HEK293 (cell line): ENCODE data around the gene PALM3.
A peak's percentile ranks its signal among the peaks of the same experiment; 100 is the strongest.

Experiments used
- CTCF ChIA-PET: fragments of 350-600 bp; formaldehyde crosslinking; extraction: SDS; loops from one replicate; lab custom pipeline; 2021; ENCODE audit warnings: antibody characterized with exemption; lab: Yijun Ruan, JAX
- POLR2A ChIA-PET: fragments of 300-600 bp; formaldehyde crosslinking; extraction: SDS; loops from one replicate; lab custom pipeline; 2020; ENCODE audit warnings: antibody characterized with exemption, inconsistent platforms; lab: Yijun Ruan, JAX
- H3K27ac ChIP-seq: fragments of 200-500 bp; sonication (Bioruptor generic); 2 replicates; pipeline ENCODE4 v1.5.1; 2014; ENCODE audit warnings: low read depth, low read length, control low read depth, inconsistent platforms; ENCODE audit errors: extremely low read depth
- H3K36me3 ChIP-seq, 2 experiments: fragments of 200-500 bp in 1 of 2; sonication (Bioruptor generic) in 1 of 2; 1 replicate in 1 of 2; 2 replicates in 1 of 2; pipeline ENCODE4 v1.5.1; 2014 to 2017; ENCODE audit warnings: inconsistent platforms in 2 of 2, low read length in 2 of 2; ENCODE audit not compliant: control insufficient read depth in 2 of 2, insufficient read depth in 1 of 2
- H3K4me1 ChIP-seq: fragments of 200-500 bp; sonication (Bioruptor generic); 2 replicates; pipeline ENCODE4 v1.5.1; 2014; ENCODE audit warnings: mild to moderate bottlenecking, low read length, inconsistent platforms; ENCODE audit not compliant: control insufficient read depth, insufficient read depth
- H3K4me3 ChIP-seq: 2 replicates; pipeline ENCODE4 v1.5.1; 2011; ENCODE audit warnings: low read depth, mild to moderate bottlenecking, control low read depth, low read length, moderate library complexity
- H3K9me3 ChIP-seq: fragments of 200-500 bp; sonication (Bioruptor generic); 2 replicates; pipeline ENCODE4 v1.5.1; 2014; ENCODE audit warnings: low read depth, low read length, inconsistent platforms; ENCODE audit not compliant: control insufficient read depth, insufficient read depth
- HOXA7 ChIP-seq: sonication (generic); formaldehyde crosslinking; IDR thresholded peaks from 2 replicates; pipeline ENCODE4 v1.8.1; 2022; ENCODE audit warnings: missing genetic modification reagents, borderline replicate concordance
- KLF1 ChIP-seq: fragments of 450-650 bp; formaldehyde crosslinking; IDR thresholded peaks from 2 replicates; pipeline ENCODE4 v1.5.1; 2016; ENCODE audit warnings: missing biosample characterization, missing genetic modification characterization
- MEIS1 ChIP-seq: sonication (generic); formaldehyde crosslinking; IDR thresholded peaks from 2 replicates; pipeline ENCODE4 v1.8.1; 2022; ENCODE audit warnings: missing genetic modification reagents, mild to moderate bottlenecking, borderline replicate concordance
- SCRT2 ChIP-seq: fragments of 450-650 bp; formaldehyde crosslinking; IDR thresholded peaks from 2 replicates; pipeline ENCODE4 v1.5.1; 2016; ENCODE audit warnings: missing biosample characterization, missing genetic modification characterization
- ZBTB26 ChIP-seq: fragments of 450-650 bp; formaldehyde crosslinking; optimal IDR thresholded peaks from 2 replicates; pipeline ENCODE3; 2016; ENCODE audit warnings: missing biosample characterization, mild to moderate bottlenecking, missing genetic modification characterization
- ZIC2 ChIP-seq: fragments of 450-650 bp; formaldehyde crosslinking; IDR thresholded peaks from 2 replicates; pipeline ENCODE4 v1.5.1; 2016; ENCODE audit warnings: missing biosample characterization, missing genetic modification characterization
- ZNF132 ChIP-seq: fragments of 450-650 bp; formaldehyde crosslinking; IDR thresholded peaks from 2 replicates; pipeline ENCODE4 v1.5.1; 2017; ENCODE audit warnings: missing biosample characterization, missing genetic modification characterization, borderline replicate concordance
- ZNF155 ChIP-seq: fragments of 450-650 bp; formaldehyde crosslinking; IDR thresholded peaks from 2 replicates; pipeline ENCODE4 v1.5.1; 2016; ENCODE audit warnings: missing biosample characterization, missing genetic modification characterization
- ZNF18 ChIP-seq: fragments of 450-650 bp; formaldehyde crosslinking; IDR thresholded peaks from 2 replicates; pipeline ENCODE4 v1.5.1; 2016; ENCODE audit warnings: missing biosample characterization, missing genetic modification characterization
- ZNF221 ChIP-seq: fragments of 450-650 bp; formaldehyde crosslinking; IDR thresholded peaks from 2 replicates; pipeline ENCODE4 v1.5.1; 2017; ENCODE audit warnings: missing biosample characterization, missing genetic modification characterization, borderline replicate concordance
- ZNF37A ChIP-seq: fragments of 450-650 bp; IDR thresholded peaks from 2 replicates; pipeline ENCODE4 v1.5.1; 2018; ENCODE audit warnings: missing biosample characterization, missing genetic modification characterization
- ZNF610 ChIP-seq: fragments of 450-650 bp; formaldehyde crosslinking; IDR thresholded peaks from 2 replicates; pipeline ENCODE4 v1.5.1; 2016; ENCODE audit warnings: missing biosample characterization, missing genetic modification characterization, borderline replicate concordance
- ZNF670 ChIP-seq: fragments of 450-650 bp; formaldehyde crosslinking; IDR thresholded peaks from 2 replicates; pipeline ENCODE4 v1.5.1; 2016; ENCODE audit warnings: missing biosample characterization, missing genetic modification characterization, low read depth
- ZNF776 ChIP-seq: fragments of 450-650 bp; formaldehyde crosslinking; IDR thresholded peaks from 2 replicates; pipeline ENCODE4 v1.5.0; 2017; ENCODE audit warnings: missing biosample characterization, missing genetic modification characterization, borderline replicate concordance
- ZNF791 ChIP-seq: fragments of 450-650 bp; formaldehyde crosslinking; IDR thresholded peaks from 2 replicates; pipeline ENCODE4 v1.5.1; 2016; ENCODE audit warnings: missing biosample characterization, missing genetic modification characterization
- ZSCAN16 ChIP-seq: fragments of 450-650 bp; formaldehyde crosslinking; IDR thresholded peaks from 2 replicates; pipeline ENCODE4 v1.5.1; 2016; ENCODE audit warnings: missing biosample characterization, missing genetic modification characterization
- TF ChIP-seq, protein P1 (sequence below): fragments of 450-650 bp; formaldehyde crosslinking; IDR thresholded peaks from 2 replicates; pipeline ENCODE4 v1.5.1; 2016; ENCODE audit warnings: missing biosample characterization, missing genetic modification characterization, borderline replicate concordance
- TF ChIP-seq, protein P2 (sequence below): fragments of 450-650 bp; formaldehyde crosslinking; IDR thresholded peaks from 2 replicates; pipeline ENCODE4 v1.5.1; 2016; ENCODE audit warnings: missing biosample characterization, missing genetic modification characterization
- TF ChIP-seq, protein P3 (sequence below): fragments of 450-650 bp; formaldehyde crosslinking; conservative IDR thresholded peaks from 2 replicates; pipeline ENCODE4 v1.5.1; 2016; ENCODE audit warnings: low read depth, missing biosample characterization, missing genetic modification characterization

The PALM3 gene

DNA sequence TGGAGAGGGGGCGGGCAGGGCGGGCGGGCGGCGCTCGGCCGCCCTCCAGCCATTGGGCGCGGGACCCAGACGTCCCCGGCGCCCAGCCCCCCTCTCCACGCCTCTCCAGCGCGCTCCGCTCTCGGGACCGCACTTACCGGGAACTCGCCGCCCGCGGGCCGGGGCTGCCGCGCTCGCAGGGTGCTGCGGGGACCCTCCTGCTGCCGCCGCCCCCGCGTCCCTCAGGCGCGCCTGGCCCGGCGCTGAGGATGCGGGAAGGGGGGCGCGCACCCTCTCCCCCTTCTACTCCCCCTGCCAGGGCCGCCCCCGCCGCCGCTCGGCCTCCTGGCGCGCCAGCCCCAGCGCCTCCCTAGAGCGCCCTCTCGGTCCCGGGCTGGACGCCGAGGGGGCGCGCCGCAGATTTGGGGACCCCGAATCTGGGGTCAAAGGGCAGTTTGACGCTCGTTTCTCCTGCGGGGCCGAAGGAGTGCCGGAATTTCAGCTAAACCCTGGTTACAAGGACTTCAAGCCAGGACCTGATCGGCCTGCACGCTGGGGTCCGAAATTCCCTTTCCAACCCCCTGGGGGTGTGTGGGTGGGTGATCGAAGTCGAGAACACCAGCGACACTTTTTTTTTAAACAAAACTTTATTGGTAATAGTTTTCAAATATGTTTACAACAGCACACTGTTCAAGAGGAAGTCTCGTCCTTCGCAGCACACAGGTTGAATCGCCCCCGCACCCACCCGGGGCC, 29.4 kb upstream of the PALM3 start:
- ChIA-PET CTCF (interaction anchor here (0.7 to 0.9 kb wide), 3 partner anchors 10 to 39 kb away, joined by 3 read pairs; a partner anchor contains a TSS), POLR2A (interaction anchor here (1.4 kb wide), 1 partner anchor 46 kb away, joined by 3 read pairs; no protein-coding TSS in a partner anchor)
- TF ChIP-seq, protein P1, sequence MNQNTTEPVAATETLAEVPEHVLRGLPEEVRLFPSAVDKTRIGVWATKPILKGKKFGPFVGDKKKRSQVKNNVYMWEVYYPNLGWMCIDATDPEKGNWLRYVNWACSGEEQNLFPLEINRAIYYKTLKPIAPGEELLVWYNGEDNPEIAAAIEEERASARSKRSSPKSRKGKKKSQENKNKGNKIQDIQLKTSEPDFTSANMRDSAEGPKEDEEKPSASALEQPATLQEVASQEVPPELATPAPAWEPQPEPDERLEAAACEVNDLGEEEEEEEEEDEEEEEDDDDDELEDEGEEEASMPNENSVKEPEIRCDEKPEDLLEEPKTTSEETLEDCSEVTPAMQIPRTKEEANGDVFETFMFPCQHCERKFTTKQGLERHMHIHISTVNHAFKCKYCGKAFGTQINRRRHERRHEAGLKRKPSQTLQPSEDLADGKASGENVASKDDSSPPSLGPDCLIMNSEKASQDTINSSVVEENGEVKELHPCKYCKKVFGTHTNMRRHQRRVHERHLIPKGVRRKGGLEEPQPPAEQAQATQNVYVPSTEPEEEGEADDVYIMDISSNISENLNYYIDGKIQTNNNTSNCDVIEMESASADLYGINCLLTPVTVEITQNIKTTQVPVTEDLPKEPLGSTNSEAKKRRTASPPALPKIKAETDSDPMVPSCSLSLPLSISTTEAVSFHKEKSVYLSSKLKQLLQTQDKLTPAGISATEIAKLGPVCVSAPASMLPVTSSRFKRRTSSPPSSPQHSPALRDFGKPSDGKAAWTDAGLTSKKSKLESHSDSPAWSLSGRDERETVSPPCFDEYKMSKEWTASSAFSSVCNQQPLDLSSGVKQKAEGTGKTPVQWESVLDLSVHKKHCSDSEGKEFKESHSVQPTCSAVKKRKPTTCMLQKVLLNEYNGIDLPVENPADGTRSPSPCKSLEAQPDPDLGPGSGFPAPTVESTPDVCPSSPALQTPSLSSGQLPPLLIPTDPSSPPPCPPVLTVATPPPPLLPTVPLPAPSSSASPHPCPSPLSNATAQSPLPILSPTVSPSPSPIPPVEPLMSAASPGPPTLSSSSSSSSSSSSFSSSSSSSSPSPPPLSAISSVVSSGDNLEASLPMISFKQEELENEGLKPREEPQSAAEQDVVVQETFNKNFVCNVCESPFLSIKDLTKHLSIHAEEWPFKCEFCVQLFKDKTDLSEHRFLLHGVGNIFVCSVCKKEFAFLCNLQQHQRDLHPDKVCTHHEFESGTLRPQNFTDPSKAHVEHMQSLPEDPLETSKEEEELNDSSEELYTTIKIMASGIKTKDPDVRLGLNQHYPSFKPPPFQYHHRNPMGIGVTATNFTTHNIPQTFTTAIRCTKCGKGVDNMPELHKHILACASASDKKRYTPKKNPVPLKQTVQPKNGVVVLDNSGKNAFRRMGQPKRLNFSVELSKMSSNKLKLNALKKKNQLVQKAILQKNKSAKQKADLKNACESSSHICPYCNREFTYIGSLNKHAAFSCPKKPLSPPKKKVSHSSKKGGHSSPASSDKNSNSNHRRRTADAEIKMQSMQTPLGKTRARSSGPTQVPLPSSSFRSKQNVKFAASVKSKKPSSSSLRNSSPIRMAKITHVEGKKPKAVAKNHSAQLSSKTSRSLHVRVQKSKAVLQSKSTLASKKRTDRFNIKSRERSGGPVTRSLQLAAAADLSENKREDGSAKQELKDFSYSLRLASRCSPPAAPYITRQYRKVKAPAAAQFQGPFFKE (tag by site-specific recombination): no peak
- TF ChIP-seq ZNF610 (tag by site-specific recombination) (no peak), ZNF18 (no peak), ZNF155 (no peak), ZNF670 (tag by site-specific recombination) (no peak), ZNF791 (no peak), ZIC2 (tag by site-specific recombination) (peak; percentile 73), MEIS1 (no peak), ZNF221 (no peak), HOXA7 (CRISPR knock-in tag) (no peak), ZNF776 (tag by site-specific recombination) (no peak), SCRT2 (tag by site-specific recombination) (0 out of 2 replicates have a peak, but pooled peaks have one; percentile 16), ZNF132 (no peak), ZBTB26 (tag by site-specific recombination) (peak; percentile 75), KLF1 (tag by site-specific recombination) (peak; percentile 72), ZSCAN16 (tag by site-specific recombination) (no peak), ZNF37A (no peak)
- TF ChIP-seq, protein P2, sequence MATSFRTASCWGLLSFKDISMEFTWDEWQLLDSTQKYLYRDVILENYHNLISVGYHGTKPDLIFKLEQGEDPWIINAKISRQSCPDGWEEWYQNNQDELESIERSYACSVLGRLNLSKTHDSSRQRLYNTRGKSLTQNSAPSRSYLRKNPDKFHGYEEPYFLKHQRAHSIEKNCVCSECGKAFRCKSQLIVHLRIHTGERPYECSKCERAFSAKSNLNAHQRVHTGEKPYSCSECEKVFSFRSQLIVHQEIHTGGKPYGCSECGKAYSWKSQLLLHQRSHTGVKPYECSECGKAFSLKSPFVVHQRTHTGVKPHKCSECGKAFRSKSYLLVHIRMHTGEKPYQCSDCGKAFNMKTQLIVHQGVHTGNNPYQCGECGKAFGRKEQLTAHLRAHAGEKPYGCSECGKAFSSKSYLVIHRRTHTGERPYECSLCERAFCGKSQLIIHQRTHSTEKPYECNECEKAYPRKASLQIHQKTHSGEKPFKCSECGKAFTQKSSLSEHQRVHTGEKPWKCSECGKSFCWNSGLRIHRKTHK: no peak
- TF ChIP-seq, protein P3, sequence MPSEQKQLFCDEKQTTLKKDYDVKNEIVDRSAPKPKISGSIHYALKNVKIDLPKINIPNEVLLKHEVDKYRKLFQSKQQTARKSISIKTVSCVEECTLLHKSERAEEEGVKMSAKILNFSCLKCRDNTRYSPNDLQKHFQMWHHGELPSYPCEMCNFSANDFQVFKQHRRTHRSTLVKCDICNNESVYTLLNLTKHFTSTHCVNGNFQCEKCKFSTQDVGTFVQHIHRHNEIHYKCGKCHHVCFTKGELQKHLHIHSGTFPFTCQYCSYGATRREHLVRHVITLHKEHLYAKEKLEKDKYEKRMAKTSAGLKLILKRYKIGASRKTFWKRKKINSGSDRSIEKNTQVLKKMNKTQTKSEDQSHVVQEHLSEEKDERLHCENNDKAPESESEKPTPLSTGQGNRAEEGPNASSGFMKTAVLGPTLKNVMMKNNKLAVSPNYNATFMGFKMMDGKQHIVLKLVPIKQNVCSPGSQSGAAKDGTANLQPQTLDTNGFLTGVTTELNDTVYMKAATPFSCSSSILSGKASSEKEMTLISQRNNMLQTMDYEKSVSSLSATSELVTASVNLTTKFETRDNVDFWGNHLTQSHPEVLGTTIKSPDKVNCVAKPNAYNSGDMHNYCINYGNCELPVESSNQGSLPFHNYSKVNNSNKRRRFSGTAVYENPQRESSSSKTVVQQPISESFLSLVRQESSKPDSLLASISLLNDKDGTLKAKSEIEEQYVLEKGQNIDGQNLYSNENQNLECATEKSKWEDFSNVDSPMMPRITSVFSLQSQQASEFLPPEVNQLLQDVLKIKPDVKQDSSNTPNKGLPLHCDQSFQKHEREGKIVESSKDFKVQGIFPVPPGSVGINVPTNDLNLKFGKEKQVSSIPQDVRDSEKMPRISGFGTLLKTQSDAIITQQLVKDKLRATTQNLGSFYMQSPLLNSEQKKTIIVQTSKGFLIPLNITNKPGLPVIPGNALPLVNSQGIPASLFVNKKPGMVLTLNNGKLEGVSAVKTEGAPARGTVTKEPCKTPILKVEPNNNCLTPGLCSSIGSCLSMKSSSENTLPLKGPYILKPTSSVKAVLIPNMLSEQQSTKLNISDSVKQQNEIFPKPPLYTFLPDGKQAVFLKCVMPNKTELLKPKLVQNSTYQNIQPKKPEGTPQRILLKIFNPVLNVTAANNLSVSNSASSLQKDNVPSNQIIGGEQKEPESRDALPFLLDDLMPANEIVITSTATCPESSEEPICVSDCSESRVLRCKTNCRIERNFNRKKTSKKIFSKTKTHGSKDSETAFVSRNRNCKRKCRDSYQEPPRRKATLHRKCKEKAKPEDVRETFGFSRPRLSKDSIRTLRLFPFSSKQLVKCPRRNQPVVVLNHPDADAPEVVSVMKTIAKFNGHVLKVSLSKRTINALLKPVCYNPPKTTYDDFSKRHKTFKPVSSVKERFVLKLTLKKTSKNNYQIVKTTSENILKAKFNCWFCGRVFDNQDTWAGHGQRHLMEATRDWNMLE (tag by site-specific recombination): no peak

More for the DNA sequence above, 29.4 kb upstream of the PALM3 start:
- peaks cover 4 to 14% of the 10 kb centered on the region in 2 experiments; a peak in 2 of 3 replicates for H3K36me3 ChIP-seq
- H3K9me3 ChIP-seq: no peaks in the 10 kb centered on the region
- H3K4me1 ChIP-seq: no peaks in the 10 kb centered on the region
- peak overlapping the region; percentile 52 for H3K4me3 ChIP-seq
- H3K27ac ChIP-seq: peak overlapping the region; percentile 68; the same call in 1 of the 2 replicates
